Stomach (tissue), 4 donors: ENCODE measurements around the gene CCDC192.
A peak's percentile ranks its signal among the peaks of the same experiment; 100 is the strongest.

ENCODE experiments used
- EP300 ChIP-seq: sonication (generic); formaldehyde crosslinking; IDR thresholded peaks from one replicate; pipeline ENCODE4 v1.6.1; 2017; ENCODE audit warnings: antibody characterized with exemption
- POLR2A ChIP-seq, 4 donors: fragments of 450-650 bp; IDR thresholded peaks; one replicate each; pipeline ENCODE4 v1.6.1; 2016; ENCODE audit warnings: antibody characterized with exemption in 4 of 4, control low read depth in 2 of 4, mild to moderate bottlenecking in 1 of 4, moderate library complexity in 1 of 4
- POLR2AphosphoS5 ChIP-seq, 3 donors: sonication (generic); formaldehyde crosslinking; IDR thresholded peaks; one replicate each; pipeline ENCODE4 v1.6.1; 2016; ENCODE audit warnings: antibody characterized with exemption in 3 of 3
- TF ChIP-seq, protein P1 (sequence below), 7 experiments: fragments of 450-650 bp in 4 of 7; fragments of 200-600 bp in 3 of 7; sonication (generic) in 3 of 7; IDR thresholded peaks; one replicate each; pipeline ENCODE4 v1.5.1; 2016 to 2019; ENCODE audit warnings: antibody characterized with exemption in 7 of 7, control low read depth in 2 of 7, mild to moderate bottlenecking in 1 of 7

DNA sequence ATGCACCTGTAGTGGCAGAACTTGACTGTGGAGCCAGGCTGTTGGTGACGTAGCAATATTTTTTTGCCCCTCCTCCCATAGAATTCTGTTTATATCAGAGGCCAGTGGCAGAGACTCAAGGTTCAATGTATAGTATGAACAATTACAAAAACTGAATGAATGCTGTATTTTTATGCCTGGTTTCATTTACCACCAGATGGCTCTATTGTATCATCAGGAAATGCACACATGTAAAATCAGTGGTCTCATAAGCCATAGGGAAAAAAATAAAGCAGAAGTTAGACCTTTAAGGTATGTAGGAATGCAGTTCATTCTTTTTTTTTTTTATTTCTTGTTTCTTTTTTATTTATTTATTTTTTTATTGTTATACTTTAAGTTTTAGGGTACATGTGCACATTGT is 43.6 kb downstream of the CCDC192 start:
- no peak for TF ChIP-seq POLR2A (IDR thresholded peaks at IDR 0.05)
- no peak for TF ChIP-seq POLR2AphosphoS5 (IDR thresholded peaks at IDR 0.05)
- no peak for TF ChIP-seq EP300
- TF ChIP-seq, protein P1, sequence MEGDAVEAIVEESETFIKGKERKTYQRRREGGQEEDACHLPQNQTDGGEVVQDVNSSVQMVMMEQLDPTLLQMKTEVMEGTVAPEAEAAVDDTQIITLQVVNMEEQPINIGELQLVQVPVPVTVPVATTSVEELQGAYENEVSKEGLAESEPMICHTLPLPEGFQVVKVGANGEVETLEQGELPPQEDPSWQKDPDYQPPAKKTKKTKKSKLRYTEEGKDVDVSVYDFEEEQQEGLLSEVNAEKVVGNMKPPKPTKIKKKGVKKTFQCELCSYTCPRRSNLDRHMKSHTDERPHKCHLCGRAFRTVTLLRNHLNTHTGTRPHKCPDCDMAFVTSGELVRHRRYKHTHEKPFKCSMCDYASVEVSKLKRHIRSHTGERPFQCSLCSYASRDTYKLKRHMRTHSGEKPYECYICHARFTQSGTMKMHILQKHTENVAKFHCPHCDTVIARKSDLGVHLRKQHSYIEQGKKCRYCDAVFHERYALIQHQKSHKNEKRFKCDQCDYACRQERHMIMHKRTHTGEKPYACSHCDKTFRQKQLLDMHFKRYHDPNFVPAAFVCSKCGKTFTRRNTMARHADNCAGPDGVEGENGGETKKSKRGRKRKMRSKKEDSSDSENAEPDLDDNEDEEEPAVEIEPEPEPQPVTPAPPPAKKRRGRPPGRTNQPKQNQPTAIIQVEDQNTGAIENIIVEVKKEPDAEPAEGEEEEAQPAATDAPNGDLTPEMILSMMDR (IDR thresholded peaks at IDR 0.05), result peak in 4 of 7 experiments; percentile 14 to 37 (median 22)
